GM21529 (cell line): ENCODE data around the gene SLC43A2.
"Not testable (repeated sequence)": the region's sequence is repeated elsewhere in the genome, so short reads cannot be mapped to it uniquely, and the experiment has no call there.

Experiments
- ATAC-seq: cut with Tn5 transposase; IDR thresholded peaks from one replicate; pipeline ENCODE4 v1.9.1; 2021; ENCODE audit not compliant: unreplicated experiment

The SLC43A2 gene

GRCh38 chr17:1541367-1541904 is 87.2 kb downstream of the SLC43A2 start:
- ATAC-seq: no peak

GRCh38 chr17:1539811-1540210 is 88.8 kb downstream of the SLC43A2 start:
- no peak for ATAC-seq

- ATAC-seq: no peak
Observed at GRCh38 chr17:1535737-1536136, 92.9 kb downstream of the SLC43A2 start.

GRCh38 chr17:1533661-1534325 is 94.8 kb downstream of the SLC43A2 start:
- no peak for ATAC-seq

GRCh38 chr17:1532836-1533602 is 95.6 kb downstream of the SLC43A2 start:
- ATAC-seq: no peak

GRCh38 chr17:1529863-1530262 is 98.8 kb downstream of the SLC43A2 start:
- ATAC-seq: no peak

- not testable (repeated sequence) for ATAC-seq
Observed at GRCh38 chr17:1526876-1527275, 101.8 kb downstream of the SLC43A2 start.

- ATAC-seq: no peak
Observed at GRCh38 chr17:1522626-1523025, 106.0 kb downstream of the SLC43A2 start.

- ATAC-seq: no peak
Observed at GRCh38 chr17:1521086-1521640, 107.5 kb downstream of the SLC43A2 start.

- ATAC-seq: no peak
Observed at GRCh38 chr17:1519678-1520077, 109.0 kb downstream of the SLC43A2 start.
